GM10847 (cell line): ENCODE results near the gene SLC9A9.

Experiments used
- POLR2A ChIP-seq: IDR thresholded peaks from 2 replicates; pipeline ENCODE4 v1.6.1; 2011; ENCODE audit not compliant: insufficient read length; ENCODE audit errors: extremely low read depth

The SLC9A9 gene

GRCh38 chr3:143321058-143321769 lies 527.1 kb downstream of the SLC9A9 start:
- no peak for TF ChIP-seq POLR2A

GRCh38 chr3:143315766-143316165 lies 532.5 kb downstream of the SLC9A9 start:
- TF ChIP-seq POLR2A = no peak

DNA sequence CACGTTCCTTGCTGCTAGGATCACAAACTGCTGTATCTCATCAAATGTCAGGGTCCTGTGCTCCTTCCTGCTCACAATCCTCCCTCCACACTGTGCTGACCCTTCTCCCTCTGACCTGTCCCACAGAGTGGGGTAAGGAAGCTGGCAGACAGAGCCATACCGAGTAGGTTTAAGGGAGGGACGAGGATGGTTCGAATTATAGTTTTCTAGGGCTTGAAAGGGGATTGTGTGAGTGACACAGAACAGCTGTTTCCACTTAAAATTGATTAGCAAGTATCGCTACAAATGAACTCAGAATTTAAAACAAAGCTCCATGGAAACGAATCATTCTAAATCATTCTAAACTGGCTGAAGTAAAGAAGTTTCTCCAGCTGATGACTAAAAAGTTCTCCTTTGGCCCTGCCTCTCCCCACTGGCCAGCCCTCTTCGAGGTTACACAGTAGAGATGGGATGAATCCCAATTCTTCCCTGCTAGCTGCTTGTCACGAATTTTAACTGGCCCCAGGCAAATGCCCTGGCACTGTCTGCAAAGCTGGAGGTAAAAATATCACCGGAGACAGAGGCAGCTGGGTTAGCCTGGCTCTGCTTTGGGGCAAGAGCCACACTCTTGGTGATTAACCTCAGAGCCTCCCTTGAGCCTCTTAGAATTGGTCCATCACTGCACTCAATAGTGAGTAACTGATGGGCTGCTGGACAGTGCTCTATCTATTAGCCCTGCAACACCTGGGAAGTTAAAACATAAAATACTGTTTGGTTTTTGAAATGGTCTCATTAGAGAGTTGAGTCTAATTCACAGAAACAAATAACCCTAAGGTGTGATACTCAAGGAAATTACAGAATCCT lies 533.8 kb downstream of the SLC9A9 start:
- no peak for TF ChIP-seq POLR2A

DNA sequence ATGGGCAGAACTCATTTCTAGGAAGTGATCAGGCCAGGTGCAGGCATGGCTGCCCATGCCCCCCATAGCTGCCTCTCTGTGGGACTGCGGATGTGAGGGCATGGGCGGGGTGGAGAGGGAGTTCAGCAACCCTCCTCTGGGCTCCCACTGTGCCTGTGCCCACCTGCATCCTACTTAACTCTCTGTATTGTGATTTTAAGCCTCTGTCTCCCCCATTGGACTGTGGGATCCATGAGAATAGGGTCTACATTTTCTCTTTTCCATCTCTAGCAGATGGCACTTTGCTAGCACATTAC lies 534.4 kb downstream of the SLC9A9 start:
- TF ChIP-seq POLR2A = no peak

DNA sequence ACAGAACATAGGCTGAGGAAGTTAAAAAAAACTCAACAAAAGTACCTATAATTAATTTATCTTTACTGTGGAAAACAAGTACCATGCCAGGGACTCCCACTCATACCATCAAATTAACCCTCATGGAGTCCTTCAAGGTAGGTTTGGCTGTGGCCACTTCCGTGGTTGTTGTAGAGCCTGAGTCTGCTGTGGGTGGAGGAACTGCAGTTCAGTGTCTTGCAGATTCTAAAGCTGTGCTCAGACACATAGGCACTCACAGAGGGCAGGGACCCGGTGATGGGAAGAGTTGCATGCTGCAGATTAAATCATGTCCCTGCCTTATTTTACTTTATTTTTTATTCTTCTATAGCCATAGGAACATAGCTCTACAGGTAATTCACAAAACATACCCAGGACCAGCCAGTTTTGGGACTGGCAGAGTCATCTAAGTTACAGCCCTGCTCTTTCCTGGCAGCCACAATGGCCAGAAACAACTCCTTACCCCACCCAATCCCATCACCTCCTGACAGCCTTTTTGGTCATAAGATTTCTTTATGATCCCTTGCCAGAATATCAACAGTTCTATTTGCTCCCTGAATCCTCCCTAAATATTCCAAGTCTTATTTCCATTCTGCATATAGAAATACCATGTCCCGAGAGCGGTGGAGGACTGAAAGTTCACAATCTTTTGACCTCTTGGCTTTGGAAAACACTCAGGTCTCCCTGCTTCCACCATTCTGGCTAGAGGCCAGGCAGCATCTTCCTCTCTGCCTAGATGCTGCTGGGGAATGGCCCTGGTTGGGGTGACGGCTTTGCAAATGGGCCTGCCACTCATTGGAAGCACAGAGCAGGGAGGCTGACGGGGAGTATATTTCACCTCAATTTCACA lies 535.0 kb downstream of the SLC9A9 start:
- no peak for TF ChIP-seq POLR2A

- no peak for TF ChIP-seq POLR2A
Observed at GRCh38 chr3:143311096-143311495, 537.2 kb downstream of the SLC9A9 start.

DNA sequence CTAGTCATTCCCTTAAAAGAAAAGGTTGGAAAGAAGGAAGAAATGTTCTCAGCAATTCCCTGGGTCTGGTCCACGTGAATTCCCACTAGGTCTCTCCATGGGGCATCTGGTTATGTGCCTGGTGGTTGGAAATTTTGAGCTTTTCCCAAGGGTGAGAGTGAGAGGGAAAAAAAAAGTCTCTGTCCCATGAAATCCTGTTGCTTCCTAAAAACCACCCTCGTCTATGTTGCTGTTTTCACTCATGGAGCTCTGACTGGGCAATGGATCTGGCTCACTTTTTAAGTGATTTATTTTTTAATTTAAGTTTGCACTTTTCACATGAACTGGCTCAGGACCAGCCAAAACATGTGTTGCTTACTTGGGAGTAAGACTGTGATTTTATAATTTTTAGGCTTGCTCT lies 538.6 kb downstream of the SLC9A9 start:
- TF ChIP-seq POLR2A = no peak

DNA sequence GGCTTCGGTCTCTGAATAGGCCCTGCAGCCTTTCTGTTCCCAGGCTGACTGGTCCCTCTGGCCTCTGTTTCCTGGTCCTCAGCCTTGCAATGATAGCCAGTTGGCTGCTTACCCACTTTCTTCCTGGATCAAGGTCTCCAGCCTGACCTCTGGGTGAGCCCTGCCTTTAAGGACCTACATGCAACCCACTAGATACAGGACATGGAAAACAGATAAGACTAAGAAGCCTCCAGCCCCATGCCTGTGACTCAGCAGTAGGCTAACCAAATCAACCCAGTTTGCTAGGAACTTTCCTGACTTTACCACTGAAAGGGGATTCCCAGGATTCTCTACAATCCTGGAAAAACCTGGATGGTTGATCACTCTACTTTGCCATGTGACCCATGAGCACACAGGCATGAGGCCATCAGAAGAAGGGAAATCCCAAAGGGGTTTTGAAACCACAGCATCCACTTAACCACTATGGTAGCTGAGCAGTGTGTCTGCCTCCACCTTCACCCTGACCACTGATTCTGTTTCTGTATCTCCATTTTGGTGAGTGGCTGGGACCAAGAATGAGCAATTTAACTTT lies 540.6 kb downstream of the SLC9A9 start:
- TF ChIP-seq POLR2A = no peak

DNA sequence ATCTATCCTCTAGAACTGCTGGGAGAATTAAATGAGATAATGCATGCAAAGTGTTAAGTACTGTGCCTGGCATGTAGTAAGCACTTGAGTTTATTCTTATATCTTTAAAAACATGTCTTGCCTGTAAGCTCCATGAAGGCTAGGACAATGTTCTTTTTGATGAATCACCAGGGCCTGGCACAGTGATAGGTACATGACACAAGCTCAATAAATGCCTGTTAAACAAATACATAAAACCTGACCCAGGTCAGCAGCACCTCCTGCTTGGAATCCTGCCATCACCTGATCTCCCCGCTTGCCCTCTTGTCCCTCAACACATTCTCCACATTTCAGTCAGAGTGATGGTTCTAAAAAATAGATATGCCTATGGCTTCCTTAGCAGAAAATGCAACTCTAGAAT lies 541.9 kb downstream of the SLC9A9 start:
- no peak for TF ChIP-seq POLR2A

GRCh38 chr3:143302638-143303171 lies 545.6 kb downstream of the SLC9A9 start:
- TF ChIP-seq POLR2A = no peak

- TF ChIP-seq POLR2A = no peak
Observed at GRCh38 chr3:143301031-143301901, 547.0 kb downstream of the SLC9A9 start.

- no peak for TF ChIP-seq POLR2A
Observed at GRCh38 chr3:143298886-143299535, 549.3 kb downstream of the SLC9A9 start.

- TF ChIP-seq POLR2A = no peak
Observed at GRCh38 chr3:143298380-143298779, 549.9 kb downstream of the SLC9A9 start.
